Esophagus muscularis mucosa (tissue), 3 donors: ENCODE results near the gene TSPAN31.

Source experiments
- POLR2A ChIP-seq: fragments of 450-650 bp; IDR thresholded peaks from one replicate; pipeline ENCODE4 v1.6.1; 2017; ENCODE audit warnings: antibody characterized with exemption, moderate library complexity, mild to moderate bottlenecking, low read depth
- POLR2AphosphoS5 ChIP-seq, 2 donors: sonication (generic); formaldehyde crosslinking; IDR thresholded peaks; one replicate each; pipeline ENCODE4 v1.6.1; 2017; ENCODE audit warnings: antibody characterized with exemption in 2 of 2
- TF ChIP-seq, protein P1 (sequence below), 3 experiments: fragments of 200-600 bp in 2 of 3; fragments of 450-650 bp in 1 of 3; sonication (generic) in 2 of 3; IDR thresholded peaks; one replicate each; pipeline ENCODE4 v1.5.1; 2017 to 2019; ENCODE audit warnings: antibody characterized with exemption in 3 of 3, mild to moderate bottlenecking in 2 of 3, moderate library complexity in 1 of 3

DNA sequence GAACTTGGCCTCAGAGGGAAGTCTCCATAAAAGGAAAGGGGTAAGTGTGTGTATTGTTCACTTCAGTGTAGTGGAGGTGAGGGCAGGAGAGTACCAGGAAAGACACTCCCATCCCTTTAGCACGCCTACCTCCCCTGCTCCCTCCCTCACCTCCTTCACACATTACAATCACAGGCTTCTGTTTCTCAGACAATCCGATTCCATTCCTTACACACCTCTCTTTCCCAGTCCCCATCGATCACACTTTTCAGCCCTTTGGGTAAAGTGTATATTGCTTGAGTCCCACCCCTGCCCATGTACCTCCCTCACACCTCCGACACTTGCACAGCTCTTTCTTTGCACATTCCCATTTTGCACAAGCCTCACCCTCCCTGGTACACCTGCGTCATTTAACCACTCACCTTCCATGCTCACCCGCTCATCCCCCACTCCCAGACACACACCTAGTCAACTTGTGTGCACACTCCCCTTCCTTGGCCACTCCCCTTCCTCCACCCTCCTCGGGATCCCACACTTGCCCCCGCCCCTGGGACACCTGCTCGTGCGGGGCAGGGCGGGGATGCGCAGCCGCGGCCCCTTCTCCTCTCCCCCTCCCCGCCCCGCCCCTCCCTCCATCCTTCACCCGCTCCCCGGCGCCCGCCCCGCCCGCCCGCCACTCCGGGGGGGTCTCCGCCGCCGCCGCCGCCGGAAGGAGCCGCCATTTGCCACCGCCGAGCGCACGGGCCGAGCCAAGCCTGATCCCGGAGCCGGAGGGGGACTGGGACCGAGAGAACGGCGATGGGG lies 9.8 kb downstream of the TSPAN31 start, which contains the start of gene MARCHF9:
- no peak for TF ChIP-seq POLR2A
- TF ChIP-seq, protein P1, sequence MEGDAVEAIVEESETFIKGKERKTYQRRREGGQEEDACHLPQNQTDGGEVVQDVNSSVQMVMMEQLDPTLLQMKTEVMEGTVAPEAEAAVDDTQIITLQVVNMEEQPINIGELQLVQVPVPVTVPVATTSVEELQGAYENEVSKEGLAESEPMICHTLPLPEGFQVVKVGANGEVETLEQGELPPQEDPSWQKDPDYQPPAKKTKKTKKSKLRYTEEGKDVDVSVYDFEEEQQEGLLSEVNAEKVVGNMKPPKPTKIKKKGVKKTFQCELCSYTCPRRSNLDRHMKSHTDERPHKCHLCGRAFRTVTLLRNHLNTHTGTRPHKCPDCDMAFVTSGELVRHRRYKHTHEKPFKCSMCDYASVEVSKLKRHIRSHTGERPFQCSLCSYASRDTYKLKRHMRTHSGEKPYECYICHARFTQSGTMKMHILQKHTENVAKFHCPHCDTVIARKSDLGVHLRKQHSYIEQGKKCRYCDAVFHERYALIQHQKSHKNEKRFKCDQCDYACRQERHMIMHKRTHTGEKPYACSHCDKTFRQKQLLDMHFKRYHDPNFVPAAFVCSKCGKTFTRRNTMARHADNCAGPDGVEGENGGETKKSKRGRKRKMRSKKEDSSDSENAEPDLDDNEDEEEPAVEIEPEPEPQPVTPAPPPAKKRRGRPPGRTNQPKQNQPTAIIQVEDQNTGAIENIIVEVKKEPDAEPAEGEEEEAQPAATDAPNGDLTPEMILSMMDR (IDR thresholded peaks at IDR 0.05): no peak
- peak in 1 of 2 donors; percentile 37 for TF ChIP-seq POLR2AphosphoS5 (IDR thresholded peaks at IDR 0.05)
